HEK293 (cell line): ENCODE measurements around the gene CSMD2.

Experiments used
- BCL11A ChIP-seq: fragments of 450-650 bp; formaldehyde crosslinking; IDR thresholded peaks from 2 replicates; pipeline ENCODE4 v1.5.1; 2016; ENCODE audit warnings: low read depth, missing biosample characterization, missing genetic modification characterization
- CTCF ChIP-seq: fragments of 450-650 bp; formaldehyde crosslinking; IDR thresholded peaks from 2 replicates; pipeline ENCODE4 v1.5.1; 2016; ENCODE audit warnings: missing biosample characterization, missing genetic modification characterization
- PATZ1 ChIP-seq: fragments of 450-650 bp; formaldehyde crosslinking; IDR thresholded peaks from 2 replicates; pipeline ENCODE4 v1.5.1; 2016; ENCODE audit warnings: missing biosample characterization, missing genetic modification characterization
- PBX3 ChIP-seq: sonication (generic); formaldehyde crosslinking; IDR thresholded peaks from 2 replicates; pipeline ENCODE4 v1.8.1; 2022; ENCODE audit warnings: mild to moderate bottlenecking, moderate library complexity, missing genetic modification reagents
- ZBTB11 ChIP-seq: fragments of 450-650 bp; formaldehyde crosslinking; conservative IDR thresholded peaks from 2 replicates; pipeline ENCODE4 v1.5.1; 2016; ENCODE audit warnings: low read depth, missing biosample characterization, missing genetic modification characterization
- ZBTB8A ChIP-seq: fragments of 450-650 bp; formaldehyde crosslinking; IDR thresholded peaks from 2 replicates; pipeline ENCODE4 v1.5.1; 2016; ENCODE audit warnings: missing biosample characterization, missing genetic modification characterization
- ZNF114 ChIP-seq: fragments of 450-650 bp; formaldehyde crosslinking; IDR thresholded peaks from 2 replicates; pipeline ENCODE4 v1.5.0; 2017; ENCODE audit warnings: missing biosample characterization, missing genetic modification characterization
- ZNF398 ChIP-seq: fragments of 450-650 bp; formaldehyde crosslinking; IDR thresholded peaks from 2 replicates; pipeline ENCODE4 v1.5.1; 2017; ENCODE audit warnings: missing biosample characterization, missing genetic modification characterization
- ZNF785 ChIP-seq: fragments of 450-650 bp; formaldehyde crosslinking; IDR thresholded peaks from 2 replicates; pipeline ENCODE4 v1.5.1; 2016; ENCODE audit warnings: missing biosample characterization, missing genetic modification characterization

- no peak for TF ChIP-seq ZNF785 (tag by site-specific recombination)
- TF ChIP-seq ZBTB11 (tag by site-specific recombination), result no peak
- TF ChIP-seq CTCF, result no peak
- TF ChIP-seq ZBTB8A (tag by site-specific recombination), result no peak
- TF ChIP-seq ZNF114 (tag by site-specific recombination), result no peak
- TF ChIP-seq BCL11A (tag by site-specific recombination), result no peak
- TF ChIP-seq ZNF398 (tag by site-specific recombination), result no peak
- TF ChIP-seq PATZ1 (tag by site-specific recombination), result no peak
- TF ChIP-seq PBX3 (CRISPR knock-in tag), result no peak
These were observed 189.1 kb downstream of the CSMD2 start for GRCh38 chr1:33975961-33976360.
